IPS-NIHi11 (cell line): ENCODE measurements around the gene BLVRA.
"Not testable (repeated sequence)": the region's sequence is repeated elsewhere in the genome, so short reads cannot be mapped to it uniquely, and the experiment has no call there.

Experiments used
- DNase-seq: peaks from one replicate; pipeline ENCODE4 v3.0.0; 2012; ENCODE audit warnings: mixed read lengths, low spot score

The BLVRA gene

GRCh38 chr7:43769791-43770465, 11.4 kb downstream of the BLVRA start:
- DNase-seq: no peak

- DNase-seq: no peak
Measured at GRCh38 chr7:43771128-43771527, 12.6 kb downstream of the BLVRA start.

- no peak for DNase-seq
Measured at GRCh38 chr7:43771573-43771972, 13.1 kb downstream of the BLVRA start.

- not testable (repeated sequence) for DNase-seq
Measured at GRCh38 chr7:43773268-43773667, 14.8 kb downstream of the BLVRA start.

GRCh38 chr7:43775255-43775654, 16.8 kb downstream of the BLVRA start:
- not testable (repeated sequence) for DNase-seq

GRCh38 chr7:43778293-43779044, 20.0 kb downstream of the BLVRA start:
- DNase-seq: not testable (repeated sequence)

- no peak for DNase-seq
Measured at GRCh38 chr7:43779045-43779812, 20.7 kb downstream of the BLVRA start.

- DNase-seq: no peak
Measured at GRCh38 chr7:43781726-43782607, 23.5 kb downstream of the BLVRA start.

- DNase-seq: no peak
Measured at GRCh38 chr7:43782768-43783555, 24.5 kb downstream of the BLVRA start.

- no peak for DNase-seq
Measured at GRCh38 chr7:43784030-43784584, 25.6 kb downstream of the BLVRA start.

GRCh38 chr7:43784585-43785087, 26.2 kb downstream of the BLVRA start:
- not testable (repeated sequence) for DNase-seq

GRCh38 chr7:43785420-43785819, 26.9 kb downstream of the BLVRA start:
- no peak for DNase-seq

GRCh38 chr7:43787771-43788170, 29.3 kb downstream of the BLVRA start:
- no peak for DNase-seq

GRCh38 chr7:43790006-43790405, 31.5 kb downstream of the BLVRA start:
- DNase-seq: no peak

- DNase-seq: no peak
Measured at GRCh38 chr7:43790834-43791233, 32.4 kb downstream of the BLVRA start.

- no peak for DNase-seq
Measured at GRCh38 chr7:43791665-43792064, 33.2 kb downstream of the BLVRA start.

- DNase-seq: no peak
Measured at GRCh38 chr7:43792471-43793150, 34.1 kb downstream of the BLVRA start.

GRCh38 chr7:43799605-43800004, 41.1 kb downstream of the BLVRA start:
- no peak for DNase-seq

- no peak for DNase-seq
Measured at GRCh38 chr7:43803865-43804264, 45.4 kb downstream of the BLVRA start.

- DNase-seq: no peak
Measured at GRCh38 chr7:43808410-43808809, 49.9 kb downstream of the BLVRA start.
